Left hindlimb (tissue), 1 donor: ENCODE measurements around the gene OR2M7.
"Not testable (repeated sequence)": the region's sequence is repeated elsewhere in the genome, so short reads cannot be mapped to it uniquely, and the experiment has no call there.

Source experiments
- DNase-seq: peaks from one replicate; pipeline ENCODE4 v3.0.0-alpha.2; 2018

Gene OR2M7

GRCh38 chr1:248324468-248324867, at the start of gene OR2M7:
Gene OR2M7 (minus strand): TSS chr1:248324568. CDS start chr1:248324568, 0 bp downstream.
- no peak for DNase-seq

- DNase-seq, result no peak
These were observed 49.4 kb upstream of the OR2M7 start for GRCh38 chr1:248373761-248374160.

- no peak for DNase-seq
These were observed 48.0 kb upstream of the OR2M7 start for GRCh38 chr1:248372394-248372793.

- DNase-seq, result no peak
These were observed 42.2 kb upstream of the OR2M7 start for GRCh38 chr1:248366609-248367008.

GRCh38 chr1:248361121-248361715, 36.9 kb upstream of the OR2M7 start, which contains the start of gene OR2T4:
Gene OR2T4 (plus strand): TSS chr1:248361665. CDS start chr1:248361665, 0 bp downstream.
- no peak for DNase-seq

- DNase-seq, result no peak
These were observed 35.0 kb upstream of the OR2M7 start for GRCh38 chr1:248359415-248359814.

GRCh38 chr1:248348475-248348874, 24.1 kb upstream of the OR2M7 start, which contains the start of gene OR14C36:
Gene OR14C36 (plus strand): TSS chr1:248348775. CDS start chr1:248348775, 0 bp downstream.
- no peak for DNase-seq

GRCh38 chr1:248343451-248343850, 19.1 kb upstream of the OR2M7 start:
- DNase-seq, result no peak

GRCh38 chr1:248316796-248317195, 7.6 kb downstream of the OR2M7 start:
- DNase-seq, result no peak

- not testable (repeated sequence) for DNase-seq
These were observed 17.6 kb downstream of the OR2M7 start for GRCh38 chr1:248306740-248307139.

GRCh38 chr1:248306103-248306502, 18.3 kb downstream of the OR2M7 start:
- DNase-seq, result no peak

GRCh38 chr1:248305672-248306071, 18.7 kb downstream of the OR2M7 start:
- not testable (repeated sequence) for DNase-seq

GRCh38 chr1:248303324-248303723, 21.0 kb downstream of the OR2M7 start, which contains the start of gene OR2T12:
Gene OR2T12 (minus strand): TSS chr1:248303424. CDS start chr1:248295578, 7,846 bp downstream.
- no peak for DNase-seq

- DNase-seq, result no peak
These were observed 36.0 kb downstream of the OR2M7 start for GRCh38 chr1:248288391-248288790.

- no peak for DNase-seq
These were observed 46.5 kb downstream of the OR2M7 start, which contains the start of gene OR2T33 for GRCh38 chr1:248277876-248278275. Gene OR2T33 (minus strand): TSS chr1:248277976. CDS start chr1:248273814, 4,162 bp downstream.
